H9 (cell line): ENCODE results near the gene HGF. TPM values are rescaled to one million over a fixed set of nuclear protein-coding genes. Genes with fewer than 3 reads are reported as not detected.

Source experiments
- DNase-seq: peaks from one replicate; pipeline ENCODE4 v3.0.0-alpha.2; 2017
- H2AFZ ChIP-seq: one replicate; pipeline ENCODE4 v1.6.1; 2013; ENCODE audit warnings: mild to moderate bottlenecking, low read length, control low read depth, moderate library complexity
- H2AK5ac ChIP-seq: 2 replicates; pipeline ENCODE4 v1.6.1; 2013; ENCODE audit warnings: low read length, control low read depth, mixed read lengths; ENCODE audit not compliant: insufficient read length
- H2BK120ac ChIP-seq: one replicate; pipeline ENCODE4 v1.6.1; 2013; ENCODE audit warnings: low read depth, mild to moderate bottlenecking, low read length, control low read depth, inconsistent platforms; ENCODE audit not compliant: poor library complexity, severe bottlenecking
- H2BK12ac ChIP-seq: 2 replicates; pipeline ENCODE4 v1.6.1; 2013; ENCODE audit warnings: low read length, control low read depth, mixed read lengths, low read depth; ENCODE audit not compliant: insufficient read length
- H2BK15ac ChIP-seq: 2 replicates; pipeline ENCODE4 v1.6.1; 2013; ENCODE audit warnings: low read depth, low read length, control low read depth
- H2BK20ac ChIP-seq: one replicate; pipeline ENCODE4 v1.6.1; 2013; ENCODE audit warnings: low read depth, mild to moderate bottlenecking, low read length, control low read depth, inconsistent platforms; ENCODE audit not compliant: poor library complexity, severe bottlenecking
- H2BK5ac ChIP-seq: 2 replicates; pipeline ENCODE4 v1.6.1; 2013; ENCODE audit warnings: low read length, control low read depth, mixed read lengths; ENCODE audit not compliant: insufficient read length
- H3K14ac ChIP-seq: 2 replicates; pipeline ENCODE4 v1.6.1; 2013; ENCODE audit warnings: low read length, control low read depth; ENCODE audit not compliant: insufficient read depth
- H3K18ac ChIP-seq: 2 replicates; pipeline ENCODE4 v1.6.1; 2013; ENCODE audit warnings: low read depth, mild to moderate bottlenecking, mixed read lengths, low read length, control low read depth; ENCODE audit not compliant: insufficient read length
- H3K23ac ChIP-seq: 2 replicates; pipeline ENCODE4 v1.6.1; 2013; ENCODE audit warnings: low read length, control low read depth, mixed read lengths, low read depth; ENCODE audit not compliant: insufficient read length
- H3K23me2 ChIP-seq: 2 replicates; pipeline ENCODE4 v1.6.1; 2013; ENCODE audit warnings: low read depth, mild to moderate bottlenecking, mixed read lengths, low read length, control low read depth; ENCODE audit not compliant: insufficient read length, poor library complexity, severe bottlenecking
- H3K27ac ChIP-seq: 2 replicates; pipeline ENCODE4 v1.5.1; 2013; ENCODE audit warnings: low read length, control low read depth, mixed read lengths, low read depth; ENCODE audit not compliant: insufficient read length
- H3K27me3 ChIP-seq: 2 replicates; pipeline ENCODE4 v1.6.1; 2013; ENCODE audit warnings: low read length, control low read depth, inconsistent platforms; ENCODE audit not compliant: insufficient read depth
- H3K4ac ChIP-seq: 2 replicates; pipeline ENCODE4 v1.6.1; 2013; ENCODE audit warnings: low read depth, mild to moderate bottlenecking, control low read depth, inconsistent platforms, low read length, moderate library complexity
- H3K4me1 ChIP-seq: 2 replicates; pipeline ENCODE4 v1.6.1; 2013; ENCODE audit warnings: low read length, control low read depth, inconsistent platforms; ENCODE audit not compliant: insufficient read depth
- H3K4me2 ChIP-seq: 2 replicates; pipeline ENCODE4 v1.6.1; 2013; ENCODE audit warnings: low read length, control low read depth, mixed read lengths; ENCODE audit not compliant: insufficient read length, insufficient read depth
- H3K56ac ChIP-seq: 2 replicates; pipeline ENCODE4 v1.6.1; 2013; ENCODE audit warnings: low read depth, mild to moderate bottlenecking, mixed read lengths, low read length, control low read depth; ENCODE audit not compliant: insufficient read length
- H3K79me1 ChIP-seq: 2 replicates; pipeline ENCODE4 v1.6.1; 2013; ENCODE audit warnings: low read depth, mild to moderate bottlenecking, moderate library complexity, low read length, control low read depth, inconsistent platforms; ENCODE audit not compliant: insufficient read depth, poor library complexity, severe bottlenecking
- H3K79me2 ChIP-seq: 2 replicates; pipeline ENCODE4 v1.6.1; 2013; ENCODE audit warnings: low read length, control low read depth, inconsistent platforms; ENCODE audit not compliant: insufficient read depth
- H3K9ac ChIP-seq: 2 replicates; pipeline ENCODE4 v1.6.1; 2013; ENCODE audit warnings: low read length, control low read depth, mixed read lengths; ENCODE audit not compliant: insufficient read length; ENCODE audit errors: extremely low read depth
- H3K9me3 ChIP-seq: one replicate; pipeline ENCODE4 v1.6.1; 2013; ENCODE audit warnings: low read depth, low read length, inconsistent platforms; ENCODE audit not compliant: control insufficient read depth
- H3T11ph ChIP-seq: one replicate; pipeline ENCODE4 v1.6.1; 2013; ENCODE audit warnings: mild to moderate bottlenecking, low read length, control low read depth, inconsistent platforms
- H4K20me1 ChIP-seq: one replicate; pipeline ENCODE4 v1.6.1; 2013; ENCODE audit not compliant: control insufficient read depth, insufficient read length, insufficient read depth
- H4K5ac ChIP-seq: 2 replicates; pipeline ENCODE4 v1.6.1; 2013; ENCODE audit warnings: low read depth, mild to moderate bottlenecking, mixed read lengths, low read length, control low read depth; ENCODE audit not compliant: insufficient read length
- H4K8ac ChIP-seq: replicated peaks from 2 replicates; pipeline ENCODE4 v1.6.1; 2013; ENCODE audit warnings: low read length, control low read depth, mixed read lengths, low read depth; ENCODE audit not compliant: insufficient read length
- H4K91ac ChIP-seq: 2 replicates; pipeline ENCODE4 v1.6.1; 2013; ENCODE audit warnings: low read depth, mild to moderate bottlenecking, moderate library complexity, mixed read lengths, low read length, control low read depth; ENCODE audit not compliant: insufficient read length
- H3K27ac Mint-ChIP-seq, 3 experiments: 2 replicates in 2 of 3; 3 replicates in 1 of 3; pipeline ENCODE4 v1.8.0; 2020 to 2021; ENCODE audit warnings: mixed read lengths in 3 of 3, mild to moderate bottlenecking in 1 of 3, moderate library complexity in 1 of 3
- H3K27me3 Mint-ChIP-seq: 2 replicates; pipeline ENCODE4 v1.8.0; 2021; ENCODE audit warnings: low read depth, mild to moderate bottlenecking, moderate library complexity, mixed read lengths
- H3K36me3 Mint-ChIP-seq, 3 experiments: 2 replicates in 2 of 3; 3 replicates in 1 of 3; pipeline ENCODE4 v1.8.0; 2020 to 2021; ENCODE audit warnings: low read depth in 3 of 3, mixed read lengths in 3 of 3; ENCODE audit not compliant: insufficient read depth in 1 of 3
- H3K4me1 Mint-ChIP-seq, 2 experiments: 2 replicates each; pipeline ENCODE4 v1.8.0; 2020; ENCODE audit warnings: mixed read lengths in 2 of 2
- H3K4me3 Mint-ChIP-seq, 2 experiments: 2 replicates in 1 of 2; 3 replicates in 1 of 2; pipeline ENCODE4 v1.8.0; 2020 to 2021; ENCODE audit warnings: mild to moderate bottlenecking in 2 of 2, mixed read lengths in 2 of 2, moderate library complexity in 1 of 2
- H3K9me3 Mint-ChIP-seq, 2 experiments: 2 replicates in 1 of 2; 3 replicates in 1 of 2; pipeline ENCODE4 v1.8.0; 2020; ENCODE audit warnings: mild to moderate bottlenecking in 2 of 2, mixed read lengths in 2 of 2, moderate library complexity in 1 of 2
- CTCF ChIP-seq: fragments of 200-600 bp; sonication (generic); conservative IDR thresholded peaks from 3 replicates; pipeline ENCODE4 v1.8.0; 2021; ENCODE audit warnings: antibody characterized with exemption, mild to moderate bottlenecking
- WGBS: extraction: QIAGEN DNeasy Blood & Tissue Kit; methylation state at CpG from one replicate; pipeline ENCODE4 v1.1.7; 2013; ENCODE audit warnings: missing lambda C conversion rate, low lambda C conversion rate, mixed read lengths; ENCODE audit not compliant: insufficient read length; ENCODE audit errors: extremely low coverage; 5-methylcytosine and 5-hydroxymethylcytosine counted together
- total RNA-seq: library from RNA; stranded (reverse); gene quantifications from 2 replicates; pipeline ENCODE4 v1.2.1, GENCODE V29; 2021

HGF gene
- total RNA-seq, 1 experiment from 2014 or later, result 0.15 TPM

GRCh38 chr7:81802251-81802650, 32.4 kb upstream of the HGF start:
- no peak overlapping the region for H3K4me3 Mint-ChIP-seq
- Histone ChIP-seq H4K8ac (no peak overlapping the region), H3K18ac (no peak overlapping the region), H2BK20ac (no peak overlapping the region), H3T11ph (no peak overlapping the region), H2BK120ac (no peak overlapping the region), H3K23ac (no peak overlapping the region), H4K91ac (no peak overlapping the region), H4K20me1 (no peaks in the 10 kb centered on the region), H3K27me3 (no peaks in the 10 kb centered on the region), H3K56ac (no peak overlapping the region), H4K5ac (no peak overlapping the region), H3K4ac (no peak overlapping the region), H2AFZ (no peak overlapping the region), H3K9ac (no peak overlapping the region), H2BK12ac (no peak overlapping the region), H3K9me3 (no peaks in the 10 kb centered on the region), H2AK5ac (no peak overlapping the region), H2BK15ac (no peak overlapping the region), H3K79me1 (no peaks in the 10 kb centered on the region), H3K23me2 (no peaks in the 10 kb centered on the region), H3K27ac (no peak overlapping the region), H3K14ac (no peak overlapping the region), H3K4me2 (no peak overlapping the region), H3K4me1 (no peaks in the 10 kb centered on the region), H2BK5ac (no peak overlapping the region), H3K79me2 (no peaks in the 10 kb centered on the region)
- DNase-seq, result no peak
- no peak overlapping the region for H3K27ac Mint-ChIP-seq
- peaks cover 4% of the 10 kb centered on the region in 2 experiments; a peak in 3 of 4 replicates for H3K4me1 Mint-ChIP-seq
- H3K27me3 Mint-ChIP-seq, result no peaks in the 10 kb centered on the region
- TF ChIP-seq CTCF, result no peak
- H3K36me3 Mint-ChIP-seq, result no peaks in the 10 kb centered on the region
- no CpG with 5 or more reads among the region's 1 CpG for WGBS
- H3K9me3 Mint-ChIP-seq, result no peaks in the 10 kb centered on the region
